Prostate gland (tissue), 2 donors: ENCODE results near the gene CDX1. TPM values are rescaled to one million over a fixed set of nuclear protein-coding genes. Genes with fewer than 3 reads are reported as not detected.
A peak's percentile ranks its signal among the peaks of the same experiment; 100 is the strongest.

ENCODE experiments used
- DNase-seq: peaks from one replicate; pipeline ENCODE4 v3.0.0-alpha.2; 2019; ENCODE audit warnings: low spot score
- H3K27ac ChIP-seq, 2 donors: fragments of 200-600 bp; sonication (generic); 2 replicates each; pipeline ENCODE4 v1.5.1; 2017 to 2019
- H3K27me3 ChIP-seq: fragments of 200-600 bp; sonication (generic); replicated peaks from 2 replicates; pipeline ENCODE4 v1.5.1; 2019; ENCODE audit not compliant: insufficient read depth
- H3K36me3 ChIP-seq, 2 donors: fragments of 200-600 bp; sonication (generic); 1 replicate in 1 of 2; 2 replicates in 1 of 2; pipeline versions ENCODE4 v1.5.1 to v1.8.1; 2017 to 2019
- H3K4me1 ChIP-seq: fragments of 200-600 bp; sonication (generic); replicated peaks from 2 replicates; pipeline ENCODE4 v1.5.1; 2019
- H3K4me3 ChIP-seq, 2 donors: fragments of 200-600 bp; sonication (generic); 2 replicates each; pipeline ENCODE4 v1.5.1; 2017 to 2019
- H3K9me3 ChIP-seq: fragments of 200-600 bp; sonication (generic); 2 replicates; pipeline ENCODE4 v1.5.1; 2017
- CTCF ChIP-seq, 4 experiments: fragments of 200-600 bp in 2 of 4; fragments of 450-650 bp in 2 of 4; sonication (generic) in 2 of 4; IDR thresholded peaks; 1 replicate in 3 of 4; 2 replicates in 1 of 4; pipeline ENCODE4 v1.5.1; 2016 to 2019; ENCODE audit warnings: antibody characterized with exemption in 4 of 4, mild to moderate bottlenecking in 2 of 4, moderate library complexity in 2 of 4
- POLR2A ChIP-seq: fragments of 450-650 bp; IDR thresholded peaks from one replicate; pipeline ENCODE4 v1.6.1; 2016; ENCODE audit warnings: antibody characterized with exemption, mild to moderate bottlenecking
- POLR2AphosphoS5 ChIP-seq: sonication (generic); formaldehyde crosslinking; IDR thresholded peaks from one replicate; pipeline ENCODE4 v1.6.1; 2017; ENCODE audit warnings: antibody characterized with exemption
- WGBS: methylation state at CpG from one replicate; pipeline ENCODE4 v1.1.5; 2018; 5-methylcytosine and 5-hydroxymethylcytosine counted together
- intact Hi-C: fragments of 100-400 bp; cut with DNase I; formaldehyde crosslinking; loops from one replicate; pipeline ENCODE4 v1.14.2; 2022
- total RNA-seq, 2 donors: library from RNA; depleted of rRNA; stranded (reverse); fragments of >200 nt; gene quantifications; one replicate each; pipeline ENCODE4 v1.1.0, GENCODE V29; 2016

The CDX1 gene
- total RNA-seq, 2 donors from 2014 or later = 3.2 TPM; not detected in 1

GRCh38 chr5:150148117-150148927 lies 18.3 kb upstream of the CDX1 start:
- 81% methylated on average over 11 of the region's 11 CpGs for WGBS
- no peak for DNase-seq
- TF ChIP-seq POLR2A (no peak), POLR2AphosphoS5 (no peak), CTCF (IDR thresholded peaks at IDR 0.05) (no peak)
- no peaks in the 10 kb centered on the region for H3K27me3 ChIP-seq
- intact Hi-C loops = no loop called here
- H3K4me1 ChIP-seq = no peaks in the 10 kb centered on the region
- no peak overlapping the region for H3K4me3 ChIP-seq
- H3K36me3 ChIP-seq = no peaks in the 10 kb centered on the region
- peak overlapping the region; percentile 1 to 35 for H3K27ac ChIP-seq
- no peaks in the 10 kb centered on the region for H3K9me3 ChIP-seq

GRCh38 chr5:150149618-150150017 lies 17.0 kb upstream of the CDX1 start:
- H3K9me3 ChIP-seq = no peaks in the 10 kb centered on the region
- H3K27ac ChIP-seq = peak overlapping the region in 1 of 2 donors; percentile 5
- H3K27me3 ChIP-seq = no peaks in the 10 kb centered on the region
- TF ChIP-seq CTCF (IDR thresholded peaks at IDR 0.05) (no peak), POLR2A (no peak), POLR2AphosphoS5 (no peak)
- no peaks in the 10 kb centered on the region for H3K36me3 ChIP-seq
- H3K4me3 ChIP-seq = no peak overlapping the region
- no peak for DNase-seq
- intact Hi-C loops = no loop called here
- H3K4me1 ChIP-seq = no peaks in the 10 kb centered on the region

GRCh38 chr5:150152636-150153462 lies 13.7 kb upstream of the CDX1 start:
- no peaks in the 10 kb centered on the region for H3K4me1 ChIP-seq
- 61% methylated on average over 12 of the region's 12 CpGs for WGBS
- TF ChIP-seq POLR2A (no peak), CTCF (IDR thresholded peaks at IDR 0.05) (no peak), POLR2AphosphoS5 (no peak)
- H3K9me3 ChIP-seq = no peaks in the 10 kb centered on the region
- peak overlapping the region; percentile 7 to 33 for H3K4me3 ChIP-seq
- no peaks in the 10 kb centered on the region for H3K27me3 ChIP-seq
- intact Hi-C loops = no loop called here
- no peaks in the 10 kb centered on the region for H3K36me3 ChIP-seq
- DNase-seq = no peak
- H3K27ac ChIP-seq = peak overlapping the region; percentile 71 to 73

- intact Hi-C loops = no loop called here
- Histone ChIP-seq H3K4me1 (no peaks in the 10 kb centered on the region), H3K9me3 (no peaks in the 10 kb centered on the region), H3K36me3 (no peaks in the 10 kb centered on the region), H3K4me3 (peak overlapping the region; percentile 28 to 33), H3K27me3 (no peaks in the 10 kb centered on the region), H3K27ac (peak overlapping the region; percentile 71 to 73)
- WGBS = 42% methylated on average over 2 of the region's 2 CpGs
- TF ChIP-seq POLR2A (no peak), CTCF (IDR thresholded peaks at IDR 0.05) (no peak), POLR2AphosphoS5 (no peak)
- DNase-seq = no peak
These were observed 13.1 kb upstream of the CDX1 start for GRCh38 chr5:150153483-150153882.
